ENCODE data around the gene PPP2CA. TPM values are rescaled to one million over a fixed set of nuclear protein-coding genes. Genes with fewer than 3 reads are reported as not detected.
"Not testable (repeated sequence)": the region's sequence is repeated elsewhere in the genome, so short reads cannot be mapped to it uniquely, and the experiment has no call there.

Gene PPP2CA
- total and polyA plus RNA-seq, 2 experiments from 2014 or later: 184 to 223 TPM

DNA sequence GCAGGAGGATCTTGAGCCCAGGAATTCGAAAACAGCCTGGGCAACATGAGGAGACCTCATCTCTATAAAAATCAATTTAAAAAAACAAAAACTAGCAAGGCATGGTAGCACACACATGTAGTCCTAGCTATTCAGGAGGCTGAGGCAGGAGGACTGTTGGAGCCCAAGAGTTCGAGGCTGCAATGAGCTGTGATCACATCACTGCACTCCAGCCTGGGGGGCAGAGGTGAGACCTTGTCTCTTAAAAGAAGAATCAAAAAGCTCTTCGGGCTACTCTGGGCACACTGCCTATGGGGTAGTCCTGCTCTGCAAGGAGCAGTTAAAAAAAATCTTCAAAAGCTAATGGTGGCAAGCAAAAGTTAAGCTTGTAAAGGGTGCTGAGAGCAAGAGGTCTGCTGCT lies 72.6 kb downstream of the PPP2CA start:
- WGBS, 2 experiments (ENCODE audit: low coverage in 1 of 2, low lambda C conversion rate in 2 of 2, missing lambda C conversion rate in 2 of 2): 90 to 96% methylated on average over 3 of the region's 3 CpGs
- H4K20me1 ChIP-seq (ENCODE audit: insufficient read depth): peaks cover 8% of the 10 kb centered on the region; the same call in 1 of the 2 replicates
- no peak overlapping the region for H3K4me3 ChIP-seq
- H3K9ac ChIP-seq: no peak overlapping the region
- H3K27me3 ChIP-seq (replicated peaks; ENCODE audit: insufficient read depth): no peaks in the 10 kb centered on the region
- H3F3A ChIP-seq (ENCODE audit: insufficient read depth): peaks cover 61% of the 10 kb centered on the region
- H2AFZ ChIP-seq: no peak overlapping the region
- TF ChIP-seq EZH2phosphoT487 (IDR thresholded peaks at IDR 0.05; ENCODE audit: insufficient read depth, low read depth) (no peak), EZH2 (IDR thresholded peaks at IDR 0.05; ENCODE audit: insufficient read depth, poor library complexity, severe bottlenecking) (no peak)
- DNase-seq: no peak
- H3K27ac ChIP-seq: no peak overlapping the region
- in situ Hi-C loops (cut with MboI): no loop called here
- peaks cover 53% of the 10 kb centered on the region for H3K36me3 ChIP-seq (ENCODE audit: low read depth)
- no peaks in the 10 kb centered on the region for H3K9me2 ChIP-seq (ENCODE audit: insufficient read depth)
- no peaks in the 10 kb centered on the region for H3K9me3 ChIP-seq (ENCODE audit: low read depth)
- H3K4me2 ChIP-seq (ENCODE audit: unreplicated experiment): no peak overlapping the region
- H3K79me2 ChIP-seq (ENCODE audit: insufficient read depth): peaks cover 97% of the 10 kb centered on the region
- peaks cover 3% of the 10 kb centered on the region; the same call in 1 of the 2 replicates for H3K4me1 ChIP-seq (ENCODE audit: insufficient read depth)

- Histone ChIP-seq H3K36me3 (ENCODE audit: low read depth) (peaks cover 44% of the 10 kb centered on the region), H3K27ac (peak overlapping the region; percentile 21; the same call in 1 of the 2 replicates), H3F3A (ENCODE audit: insufficient read depth) (peaks cover 64% of the 10 kb centered on the region), H3K79me2 (ENCODE audit: insufficient read depth) (peaks cover 96% of the 10 kb centered on the region)
- H3K9me3 ChIP-seq (ENCODE audit: low read depth); H3K27me3 ChIP-seq (replicated peaks; ENCODE audit: insufficient read depth); H3K9ac ChIP-seq; H2AFZ ChIP-seq; H4K20me1 ChIP-seq (ENCODE audit: insufficient read depth); in situ Hi-C loops (cut with MboI); H3K4me2 ChIP-seq (ENCODE audit: unreplicated experiment); H3K9me2 ChIP-seq (ENCODE audit: insufficient read depth); H3K4me3 ChIP-seq; H3K4me1 ChIP-seq (ENCODE audit: insufficient read depth): not testable (repeated sequence)
- DNase-seq: peak; percentile 57
- 93 to 97% methylated on average over 15 of the region's 15 CpGs for WGBS, 2 experiments (ENCODE audit: low coverage in 1 of 2, low lambda C conversion rate in 2 of 2, missing lambda C conversion rate in 2 of 2)
These were observed 73.6 kb downstream of the PPP2CA start for GRCh38 chr5:134152173-134152832.

DNA sequence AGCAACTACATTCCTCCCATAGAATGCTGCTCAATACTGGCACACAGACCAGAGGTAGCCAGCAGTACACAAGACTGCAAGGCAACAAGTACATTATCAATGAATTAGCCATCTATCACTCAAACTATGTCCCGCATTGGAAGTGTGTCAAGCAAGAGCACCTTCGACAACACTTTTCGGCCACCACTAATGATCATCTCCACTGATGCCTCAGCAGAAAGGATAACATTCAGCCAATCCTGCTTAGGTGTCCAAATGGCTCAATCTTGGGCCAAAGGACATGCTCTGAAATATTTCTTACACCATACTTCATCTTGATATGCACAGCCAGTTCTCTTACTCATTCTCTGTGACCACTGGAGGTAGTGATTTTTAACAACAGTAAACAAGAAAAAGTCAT lies 74.2 kb downstream of the PPP2CA start:
- peaks cover 97% of the 10 kb centered on the region for H3K79me2 ChIP-seq (ENCODE audit: insufficient read depth)
- in situ Hi-C loops (cut with MboI): no loop called here
- 0 out of 2 replicates have a peak overlapping the region, but pooled peaks have one; percentile 8 for H3K27ac ChIP-seq
- H3K9me3 ChIP-seq (ENCODE audit: low read depth): no peaks in the 10 kb centered on the region
- no peaks in the 10 kb centered on the region for H3K27me3 ChIP-seq (replicated peaks; ENCODE audit: insufficient read depth)
- no peak overlapping the region for H3K4me3 ChIP-seq
- no peak overlapping the region for H3K4me2 ChIP-seq (ENCODE audit: unreplicated experiment)
- peak; percentile 45 for DNase-seq
- no peak overlapping the region for H2AFZ ChIP-seq
- peaks cover 43% of the 10 kb centered on the region for H3K36me3 ChIP-seq (ENCODE audit: low read depth)
- H3K9ac ChIP-seq: no peak overlapping the region
- 96% methylated on average over 3 of the region's 3 CpGs for WGBS, 2 experiments (ENCODE audit: low coverage in 1 of 2, low lambda C conversion rate in 2 of 2, missing lambda C conversion rate in 2 of 2)
- peaks cover 62% of the 10 kb centered on the region for H3F3A ChIP-seq (ENCODE audit: insufficient read depth)
- no peak for TF ChIP-seq EZH2phosphoT487 (IDR thresholded peaks at IDR 0.05; ENCODE audit: insufficient read depth, low read depth)
- TF ChIP-seq EZH2 (IDR thresholded peaks at IDR 0.05; ENCODE audit: insufficient read depth, poor library complexity, severe bottlenecking): no peak
- peaks cover 8% of the 10 kb centered on the region; the same call in 1 of the 2 replicates for H4K20me1 ChIP-seq (ENCODE audit: insufficient read depth)
- peaks cover 8% of the 10 kb centered on the region for H3K4me1 ChIP-seq (ENCODE audit: insufficient read depth)
- no peaks in the 10 kb centered on the region for H3K9me2 ChIP-seq (ENCODE audit: insufficient read depth)

- peaks cover 9% of the 10 kb centered on the region for H3K4me1 ChIP-seq (ENCODE audit: insufficient read depth)
- 69 to 74% methylated on average over 4 of the region's 4 CpGs for WGBS, 2 experiments (ENCODE audit: low coverage in 1 of 2, low lambda C conversion rate in 2 of 2, missing lambda C conversion rate in 2 of 2)
- no peaks in the 10 kb centered on the region for H3K27me3 ChIP-seq (replicated peaks; ENCODE audit: insufficient read depth)
- TF ChIP-seq EZH2phosphoT487 (IDR thresholded peaks at IDR 0.05; ENCODE audit: insufficient read depth, low read depth) (no peak), EZH2 (IDR thresholded peaks at IDR 0.05; ENCODE audit: insufficient read depth, poor library complexity, severe bottlenecking) (no peak)
- H3K4me3 ChIP-seq: no peak overlapping the region
- H3K36me3 ChIP-seq (ENCODE audit: low read depth): peaks cover 32% of the 10 kb centered on the region
- no peak overlapping the region for H2AFZ ChIP-seq
- DNase-seq: peak; percentile 12
- peaks cover 8% of the 10 kb centered on the region; the same call in 1 of the 2 replicates for H4K20me1 ChIP-seq (ENCODE audit: insufficient read depth)
- peaks cover 45% of the 10 kb centered on the region for H3F3A ChIP-seq (ENCODE audit: insufficient read depth)
- H3K9ac ChIP-seq: no peak overlapping the region
- H3K9me3 ChIP-seq (ENCODE audit: low read depth): no peaks in the 10 kb centered on the region
- no peak overlapping the region for H3K4me2 ChIP-seq (ENCODE audit: unreplicated experiment)
- H3K79me2 ChIP-seq (ENCODE audit: insufficient read depth): peaks cover 94% of the 10 kb centered on the region
- no peak overlapping the region; the same call in 1 of the 2 replicates for H3K27ac ChIP-seq
- in situ Hi-C loops (cut with MboI): no loop called here
- no peaks in the 10 kb centered on the region for H3K9me2 ChIP-seq (ENCODE audit: insufficient read depth)
These were observed 76.1 kb downstream of the PPP2CA start for GRCh38 chr5:134149571-134150303.

All from GM23248 (cell line).